HCT116 (cell line): Measurements from ENCODE around the gene OVOL1. TPM values are rescaled to one million over a fixed set of nuclear protein-coding genes. Genes with fewer than 3 reads are reported as not detected.

Source experiments
- ATAC-seq: fragments of 200-7000 bp; cut with Tn5 transposase; 2 replicates; pipeline ENCODE4 v1.9.1; 2020; ENCODE audit warnings: mild to moderate bottlenecking, moderate library complexity
- BruUV-seq: library from RNA; stranded (reverse); fragments of 400-500 nt; replicated peaks from 2 replicates; lab custom pipeline; 2021; lab: Mats Ljungman, UMichigan
- CTCF ChIA-PET: fragments of 300-600 bp; sonication (Branson Sonifier 250); formaldehyde crosslinking; loops from one replicate; lab custom pipeline; 2021; ENCODE audit warnings: antibody characterized with exemption; lab: Charles Lee
- POLR2A ChIA-PET: fragments of 300-600, 350-600 bp; sonication (Branson Sonifier 250); formaldehyde crosslinking; loops from one replicate; lab custom pipeline; 2021; ENCODE audit warnings: antibody characterized with exemption; lab: Charles Lee
- RAD21 ChIA-PET, 2 experiments: fragments of 300-600 bp; sonication (Branson Sonifier 250); formaldehyde crosslinking; loops; one replicate each; lab custom pipeline; 2023; ENCODE audit warnings: low total read pairs in 2 of 2; ENCODE audit not compliant: uncharacterized antibody in 2 of 2, unreplicated experiment in 2 of 2, low non-redundant PET in 1 of 2; lab: Charles Lee
- DNase-seq: peaks from one replicate; pipeline ENCODE4 v3.0.0-alpha.2; 2010; ENCODE audit warnings: low read depth, low spot score
- H2AFZ ChIP-seq: fragments of 200-600 bp; shearing (Covaris generic), sonication (generic); 2 replicates; pipeline ENCODE4 v1.6.1; 2017; ENCODE audit warnings: low read depth, mixed run types, mixed read lengths, antibody characterized with exemption, low read length; ENCODE audit not compliant: poor library complexity, severe bottlenecking
- H3K27ac ChIP-seq: 2 replicates; pipeline ENCODE4 v1.5.1; 2012; ENCODE audit warnings: low read depth, low read length
- H3K27me3 ChIP-seq: fragments of 200-600 bp; sonication (generic); 2 replicates; pipeline ENCODE4 v1.6.1; 2016; ENCODE audit warnings: mixed run types, low read length, mixed read lengths; ENCODE audit not compliant: insufficient read depth
- H3K36me3 ChIP-seq, 2 experiments: fragments of 200-500 bp in 1 of 2; fragments of 200-600 bp in 1 of 2; sonication (Bioruptor generic) in 1 of 2; sonication (generic) in 1 of 2; 2 replicates each; pipeline versions ENCODE4 v1.5.1 to v1.6.1; 2014 to 2016; ENCODE audit warnings: low read length in 2 of 2, inconsistent platforms in 1 of 2, mixed read lengths in 1 of 2, mixed run types in 1 of 2; ENCODE audit not compliant: insufficient read depth in 2 of 2, control insufficient read depth in 1 of 2
- H3K4me1 ChIP-seq, 2 experiments: fragments of 200-600 bp in 1 of 2; sonication (generic) in 1 of 2; 2 replicates each; pipeline versions ENCODE4 v1.5.1 to v1.6.1; 2012 to 2017; ENCODE audit warnings: low read length in 2 of 2, inconsistent platforms in 1 of 2, mild to moderate bottlenecking in 1 of 2, mixed read lengths in 1 of 2, mixed run types in 1 of 2, moderate library complexity in 1 of 2; ENCODE audit not compliant: insufficient read depth in 2 of 2, control insufficient read depth in 1 of 2
- H3K4me2 ChIP-seq: fragments of 200-600 bp; sonication (generic); 2 replicates; pipeline ENCODE4 v1.6.1; 2017; ENCODE audit warnings: mixed run types, low read length, mixed read lengths
- H3K4me3 ChIP-seq, 2 experiments: fragments of 200-600 bp in 1 of 2; sonication (generic) in 1 of 2; replicated peaks in 1 of 2; 2 replicates each; pipeline ENCODE4 v1.5.1; 2011 to 2016; ENCODE audit warnings: low read length in 2 of 2, control low read depth in 1 of 2, low read depth in 1 of 2, mild to moderate bottlenecking in 1 of 2, mixed read lengths in 1 of 2, mixed run types in 1 of 2
- H3K79me2 ChIP-seq: fragments of 200-600 bp; sonication (generic); 2 replicates; pipeline ENCODE4 v1.6.1; 2017; ENCODE audit warnings: mild to moderate bottlenecking, mixed run types, low read length, moderate library complexity, mixed read lengths; ENCODE audit not compliant: insufficient read depth
- H3K9ac ChIP-seq: fragments of 200-600 bp; sonication (generic); 2 replicates; pipeline ENCODE4 v1.6.1; 2016; ENCODE audit warnings: low read length, mixed read lengths
- H3K9me2 ChIP-seq: fragments of 200-600 bp; sonication (generic), shearing (Covaris generic); 2 replicates; pipeline ENCODE4 v1.6.1; 2017; ENCODE audit warnings: mixed run types, mild to moderate bottlenecking, moderate library complexity; ENCODE audit not compliant: insufficient read depth
- H3K9me3 ChIP-seq, 2 experiments: fragments of 200-500 bp in 1 of 2; fragments of 200-600 bp in 1 of 2; sonication (Bioruptor generic) in 1 of 2; sonication (generic) in 1 of 2; 2 replicates each; pipeline ENCODE4 v1.6.1; 2014 to 2017; ENCODE audit warnings: low read length in 2 of 2, mixed read lengths in 2 of 2, inconsistent platforms in 1 of 2, low read depth in 1 of 2, mild to moderate bottlenecking in 1 of 2, mixed run types in 1 of 2, moderate library complexity in 1 of 2; ENCODE audit not compliant: control insufficient read depth in 1 of 2, insufficient read depth in 1 of 2
- H4K20me1 ChIP-seq: fragments of 200-600 bp; sonication (generic), shearing (Covaris generic); 2 replicates; pipeline ENCODE4 v1.6.1; 2017; ENCODE audit warnings: mixed run types, mild to moderate bottlenecking, moderate library complexity; ENCODE audit not compliant: insufficient read depth
- EGR1 ChIP-seq: IDR thresholded peaks from 2 replicates; pipeline ENCODE4 v1.6.1; 2012; ENCODE audit warnings: low read depth
- JUND ChIP-seq: IDR thresholded peaks from 2 replicates; pipeline ENCODE4 v1.6.1; 2012
- MAX ChIP-seq: IDR thresholded peaks from 2 replicates; pipeline ENCODE4 v1.6.1; 2012
- POLR2AphosphoS5 ChIP-seq: IDR thresholded peaks from 2 replicates; pipeline ENCODE4 v1.6.1; 2011; ENCODE audit warnings: mild to moderate bottlenecking, low read depth, low read length, moderate library complexity
- RAD21 ChIP-seq: IDR thresholded peaks from 2 replicates; pipeline ENCODE4 v1.6.1; 2012; ENCODE audit warnings: low read depth, mild to moderate bottlenecking
- REST ChIP-seq: IDR thresholded peaks from 2 replicates; pipeline ENCODE4 v1.6.1; 2012; ENCODE audit warnings: low read depth
- SP1 ChIP-seq: IDR thresholded peaks from 2 replicates; pipeline ENCODE4 v1.6.1; 2012; ENCODE audit warnings: low read depth
- SRF ChIP-seq: IDR thresholded peaks from 2 replicates; pipeline ENCODE4 v1.6.1; 2012; ENCODE audit warnings: low read depth
- intact Hi-C: fragments of 100-400 bp; cut with micrococcal nuclease; formaldehyde crosslinking; loops from 2 replicates; pipeline ENCODE4 v1.10.0; 2022
- total RNA-seq: library from RNA; stranded (reverse); gene quantifications from one replicate; pipeline ENCODE4 v1.2.1, GENCODE V29; 2021; ENCODE audit not compliant: unreplicated experiment
- TF ChIP-seq, protein P1 (sequence below), 3 experiments: fragments of 200-600 bp in 1 of 3; sonication (generic) in 1 of 3; IDR thresholded peaks in 2 of 3; conservative IDR thresholded peaks in 1 of 3; 2 replicates each; pipeline ENCODE4 v1.5.1; 2012 to 2017; ENCODE audit warnings: low read depth in 2 of 3, low read length in 2 of 3, antibody characterized with exemption in 1 of 3, borderline replicate concordance in 1 of 3, control low read depth in 1 of 3, mild to moderate bottlenecking in 1 of 3, mixed read lengths in 1 of 3, mixed run types in 1 of 3, moderate library complexity in 1 of 3; ENCODE audit not compliant: insufficient read depth in 1 of 3

The OVOL1 gene
- total RNA-seq, 1 experiment from 2014 or later = 14.7 TPM

GRCh38 chr11:65778431-65778900 is 8.4 kb upstream of the OVOL1 start:
- intact Hi-C loops = no loop called here
- POLR2A ChIA-PET = no interaction called here
- no peak for TF ChIP-seq EGR1
- TF ChIP-seq RAD21 = no peak
- no peak for TF ChIP-seq MAX
- TF ChIP-seq, protein P1, sequence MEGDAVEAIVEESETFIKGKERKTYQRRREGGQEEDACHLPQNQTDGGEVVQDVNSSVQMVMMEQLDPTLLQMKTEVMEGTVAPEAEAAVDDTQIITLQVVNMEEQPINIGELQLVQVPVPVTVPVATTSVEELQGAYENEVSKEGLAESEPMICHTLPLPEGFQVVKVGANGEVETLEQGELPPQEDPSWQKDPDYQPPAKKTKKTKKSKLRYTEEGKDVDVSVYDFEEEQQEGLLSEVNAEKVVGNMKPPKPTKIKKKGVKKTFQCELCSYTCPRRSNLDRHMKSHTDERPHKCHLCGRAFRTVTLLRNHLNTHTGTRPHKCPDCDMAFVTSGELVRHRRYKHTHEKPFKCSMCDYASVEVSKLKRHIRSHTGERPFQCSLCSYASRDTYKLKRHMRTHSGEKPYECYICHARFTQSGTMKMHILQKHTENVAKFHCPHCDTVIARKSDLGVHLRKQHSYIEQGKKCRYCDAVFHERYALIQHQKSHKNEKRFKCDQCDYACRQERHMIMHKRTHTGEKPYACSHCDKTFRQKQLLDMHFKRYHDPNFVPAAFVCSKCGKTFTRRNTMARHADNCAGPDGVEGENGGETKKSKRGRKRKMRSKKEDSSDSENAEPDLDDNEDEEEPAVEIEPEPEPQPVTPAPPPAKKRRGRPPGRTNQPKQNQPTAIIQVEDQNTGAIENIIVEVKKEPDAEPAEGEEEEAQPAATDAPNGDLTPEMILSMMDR (IDR thresholded peaks at IDR 0.05 in 2 of 3, conservative IDR thresholded peaks at IDR 0.05 in 1 of 3; ENCODE audit: borderline replicate concordance in 1 of 3, insufficient read depth in 1 of 3, low read depth in 2 of 3, low read length in 2 of 3) = no peak
- no peak for TF ChIP-seq POLR2AphosphoS5
- no peak for TF ChIP-seq SP1
- TF ChIP-seq SRF = no peak
- TF ChIP-seq JUND = no peak
- TF ChIP-seq REST = no peak
- TF ChIP-seq, all 23 proteins: peak for 0
- H3K4me2 ChIP-seq = no peak overlapping the region; the same call in 1 of the 2 replicates
- DNase-seq = no peak
- CTCF ChIA-PET = interaction anchor here (2.2 to 3.3 kb wide), 6 partner anchors 8 to 66 kb away, joined by 6 to 73 read pairs (median 30); partner anchors contain the start of genes KAT5 and RNASEH2C
- no peaks in the 10 kb centered on the region for H3K9me3 ChIP-seq
- ATAC-seq = no peak
- H3K27me3 ChIP-seq = no peaks in the 10 kb centered on the region
- BruUV-seq = no TSS peak
- peaks cover 42% of the 10 kb centered on the region for H3K79me2 ChIP-seq
- H2AFZ ChIP-seq = no peak overlapping the region
- H3K4me3 ChIP-seq = no peak overlapping the region
- no peak overlapping the region for H3K9ac ChIP-seq
- H3K4me1 ChIP-seq = peaks cover 9 to 30% of the 10 kb centered on the region in 2 experiments; a peak in 3 of 4 replicates
- peak overlapping the region; percentile 98; the same call in 1 of the 2 replicates for H3K27ac ChIP-seq
- H4K20me1 ChIP-seq = peaks cover 8% of the 10 kb centered on the region; the same call in 1 of the 2 replicates
- RAD21 ChIA-PET = interaction anchor here in 1 of 2 experiments (0.6 kb wide), 1 partner anchor 67 kb away, joined by 6 read pairs; no protein-coding TSS in a partner anchor
- no peaks in the 10 kb centered on the region for H3K9me2 ChIP-seq
- H3K36me3 ChIP-seq = peaks cover 14 to 30% of the 10 kb centered on the region in 2 experiments; a peak in 3 of 4 replicates
